Upper lobe of left lung (tissue), 6 donors: ENCODE measurements around the gene GIPC1. TPM values are rescaled to one million over a fixed set of nuclear protein-coding genes. Genes with fewer than 3 reads are reported as not detected.
A peak's percentile ranks its signal among the peaks of the same experiment; 100 is the strongest.

Source experiments
- ATAC-seq, 2 donors: fragments of 200-7000 bp; cut with Tn5 transposase; one replicate each; pipeline ENCODE4 v1.9.1; 2022; ENCODE audit warnings: mild to moderate bottlenecking in 2 of 2, moderate library complexity in 2 of 2; ENCODE audit not compliant: low FRiP score in 2 of 2
- DNase-seq, 2 donors: peaks; one replicate each; pipeline ENCODE4 v3.0.0-alpha.2; 2019 to 2020
- H3K27ac ChIP-seq, 4 donors: fragments of 200-600 bp; sonication (generic); one replicate each; pipeline ENCODE4 v1.5.1; 2016 to 2019
- H3K27me3 ChIP-seq, 4 donors: fragments of 200-600 bp; sonication (generic); one replicate each; pipeline ENCODE4 v1.5.1; 2017 to 2019
- H3K36me3 ChIP-seq, 4 donors: fragments of 200-600 bp; sonication (generic); one replicate each; pipeline ENCODE4 v1.5.1; 2016 to 2019
- H3K4me1 ChIP-seq, 4 donors: fragments of 200-600 bp; sonication (generic); one replicate each; pipeline ENCODE4 v1.5.1; 2018 to 2019
- H3K4me3 ChIP-seq, 4 donors: fragments of 200-600 bp; sonication (generic); one replicate each; pipeline ENCODE4 v1.5.1; 2017 to 2019; ENCODE audit warnings: mild to moderate bottlenecking in 2 of 4, moderate library complexity in 1 of 4
- H3K9me3 ChIP-seq, 4 donors: fragments of 200-600 bp; sonication (generic); one replicate each; pipeline ENCODE4 v1.5.1; 2018 to 2019
- CTCF ChIP-seq, 6 experiments: fragments of 450-650 bp in 4 of 6; fragments of 200-600 bp in 2 of 6; sonication (generic) in 2 of 6; IDR thresholded peaks; one replicate each; pipeline ENCODE4 v1.5.1; 2016 to 2019; ENCODE audit warnings: antibody characterized with exemption in 6 of 6
- EP300 ChIP-seq, 4 donors: sonication (generic); formaldehyde crosslinking; IDR thresholded peaks; one replicate each; pipeline ENCODE4 v1.5.1; 2017; ENCODE audit warnings: antibody characterized with exemption in 4 of 4, control low read depth in 2 of 4
- POLR2A ChIP-seq, 4 donors: fragments of 450-650 bp; IDR thresholded peaks; one replicate each; pipeline ENCODE4 v1.5.1; 2016 to 2017; ENCODE audit warnings: antibody characterized with exemption in 4 of 4, mild to moderate bottlenecking in 2 of 4
- POLR2AphosphoS5 ChIP-seq, 2 donors: sonication (generic); formaldehyde crosslinking; IDR thresholded peaks; one replicate each; pipeline ENCODE4 v1.5.1; 2017; ENCODE audit warnings: antibody characterized with exemption in 2 of 2
- WGBS, 2 donors: methylation state at CpG; one replicate each; pipeline ENCODE4 v1.1.5; 2017 to 2018; 5-methylcytosine and 5-hydroxymethylcytosine counted together
- total RNA-seq, 6 donors: library from RNA; depleted of rRNA in 4 of 6; stranded (reverse); fragments of >200 nt in 4 of 6; gene quantifications; one replicate each; pipeline versions ENCODE4 v1.1.0 to v1.2.1, GENCODE V29; 2016 to 2021
- donor health status: DM: no; HTN: no; CAD: no; lungs with moderate emphysema.
- donor health status: DM: no; HTN: yes; CAD: no; lungs with severe emphysema.

GIPC1 gene
- total RNA-seq, 6 donors from 2014 or later = 103 to 283 (median 152) TPM

- H3K4me3 ChIP-seq = peak overlapping the region in 3 of 4 donors; percentile 86 to 98 (median 93)
- H3K36me3 ChIP-seq = peaks cover 3 to 24% (median 12%) of the 10 kb centered on the region in 4 donors
- 50 to 58% methylated on average over 4 of the region's 4 CpGs for WGBS, 2 donors
- no peaks in the 10 kb centered on the region for H3K9me3 ChIP-seq
- no peaks in the 10 kb centered on the region for H3K27me3 ChIP-seq
- peak overlapping the region; percentile 86 to 89 (median 88) for H3K27ac ChIP-seq
- TF ChIP-seq CTCF (IDR thresholded peaks at IDR 0.05) (no peak), POLR2AphosphoS5 (IDR thresholded peaks at IDR 0.05) (no peak), EP300 (IDR thresholded peaks at IDR 0.05) (no peak), POLR2A (IDR thresholded peaks at IDR 0.05) (no peak)
- peaks cover 30 to 45% (median 33%) of the 10 kb centered on the region in 4 donors for H3K4me1 ChIP-seq
- DNase-seq (no peak), ATAC-seq (no peak)
Observed at GRCh38 chr19:14494411-14494810, 1.5 kb downstream of the GIPC1 start.

GRCh38 chr19:14492756-14493337 is 3.1 kb downstream of the GIPC1 start:
- Histone ChIP-seq H3K4me3 (no peak overlapping the region), H3K4me1 (peaks cover 27 to 39% (median 29%) of the 10 kb centered on the region in 4 donors), H3K27me3 (no peaks in the 10 kb centered on the region), H3K27ac (no peak overlapping the region), H3K9me3 (no peaks in the 10 kb centered on the region), H3K36me3 (peaks cover 6 to 35% (median 26%) of the 10 kb centered on the region in 4 donors)
- 91 to 98% methylated on average over 5 of the region's 5 CpGs for WGBS, 2 donors
- TF ChIP-seq EP300 (IDR thresholded peaks at IDR 0.05) (no peak), POLR2AphosphoS5 (IDR thresholded peaks at IDR 0.05) (no peak), POLR2A (IDR thresholded peaks at IDR 0.05) (no peak), CTCF (IDR thresholded peaks at IDR 0.05) (no peak)
- ATAC-seq (no peak), DNase-seq (no peak)

- 96 to 97% methylated on average over 16 of the region's 16 CpGs for WGBS, 2 donors
- no peak for ATAC-seq
- no peak for DNase-seq
- Histone ChIP-seq H3K27ac (no peak overlapping the region), H3K9me3 (no peaks in the 10 kb centered on the region), H3K36me3 (peaks cover 6 to 63% (median 40%) of the 10 kb centered on the region in 4 donors), H3K27me3 (no peaks in the 10 kb centered on the region), H3K4me1 (no peaks in the 10 kb centered on the region), H3K4me3 (no peak overlapping the region)
- TF ChIP-seq CTCF (IDR thresholded peaks at IDR 0.05) (no peak), POLR2AphosphoS5 (IDR thresholded peaks at IDR 0.05) (no peak), POLR2A (IDR thresholded peaks at IDR 0.05) (no peak), EP300 (IDR thresholded peaks at IDR 0.05) (no peak)
Observed at GRCh38 chr19:14487370-14488125, 8.4 kb downstream of the GIPC1 start.

- no peak for ATAC-seq
- DNase-seq = no peak
- Histone ChIP-seq H3K4me3 (no peak overlapping the region), H3K4me1 (peaks cover 0 to 17% (median 3%) of the 10 kb centered on the region in 4 donors), H3K9me3 (no peaks in the 10 kb centered on the region), H3K27me3 (no peaks in the 10 kb centered on the region), H3K27ac (no peak overlapping the region), H3K36me3 (peaks cover 0 to 70% (median 51%) of the 10 kb centered on the region in 4 donors)
- 94 to 96% methylated on average over 9 to 18 of the region's 18 CpGs for WGBS, 2 donors
- TF ChIP-seq EP300 (IDR thresholded peaks at IDR 0.05) = no peak
- no peak for TF ChIP-seq POLR2A (IDR thresholded peaks at IDR 0.05)
- TF ChIP-seq CTCF (IDR thresholded peaks at IDR 0.05) = no peak
- TF ChIP-seq POLR2AphosphoS5 (IDR thresholded peaks at IDR 0.05) = no peak
Observed at GRCh38 chr19:14482172-14482941, 13.6 kb downstream of the GIPC1 start.
